Measurements from ENCODE around the gene AVEN. TPM values are rescaled to one million over a fixed set of nuclear protein-coding genes. Genes with fewer than 3 reads are reported as not detected.
"Not testable (repeated sequence)": the region's sequence is repeated elsewhere in the genome, so short reads cannot be mapped to it uniquely, and the experiment has no call there.

Gene AVEN
- total and polyA plus RNA-seq, 2 of the 8 experiments (the other 6 are each of a cell fraction or from before 2014, with no cell fraction given), result 5.5 to 17.0 TPM

DNA sequence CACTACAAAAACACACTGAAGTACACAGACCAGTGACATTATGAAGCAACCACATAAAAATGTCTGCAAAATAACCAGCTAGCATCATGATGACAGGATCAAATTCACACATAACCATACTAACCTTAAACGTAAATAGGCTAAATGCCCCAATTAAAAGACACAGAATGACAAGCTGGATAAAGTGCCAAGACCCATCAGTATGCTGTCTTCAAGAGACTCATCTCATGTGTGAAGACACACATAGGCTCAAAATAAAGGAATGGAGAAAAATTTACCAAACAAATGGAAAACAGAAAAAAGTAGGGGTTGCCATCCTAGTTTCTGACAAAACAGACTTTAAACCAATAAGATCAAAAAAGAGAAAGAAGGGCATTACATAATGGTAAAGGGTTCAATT lies 11.4 kb upstream of the AVEN start:
- H4K20me1 ChIP-seq (replicated peaks in 1 of 2; ENCODE audit: control insufficient read depth in 1 of 2, insufficient read depth in 2 of 2, low read length in 2 of 2); H2BK5ac ChIP-seq (ENCODE audit: low read depth, low read length); H3K27ac ChIP-seq (ENCODE audit: low read depth, low read length); H2AK5ac ChIP-seq (ENCODE audit: low read depth, low read length); H3K18ac ChIP-seq (ENCODE audit: extremely low read depth, low read length); FAIRE-seq; H4K8ac ChIP-seq (ENCODE audit: extremely low read depth, insufficient read depth, low read length); POLR2A ChIA-PET (ENCODE audit: partially characterized antibody); H3K36me3 ChIP-seq (ENCODE audit: control insufficient read depth in 2 of 4, insufficient read depth in 4 of 4, low read length in 3 of 4); H2AFZ ChIP-seq (ENCODE audit: low read length); H3K4me2 ChIP-seq (ENCODE audit: insufficient read depth in 1 of 2, low read depth in 2 of 2, low read length in 2 of 2); H3K14ac ChIP-seq (ENCODE audit: insufficient read length); H2BK20ac ChIP-seq (ENCODE audit: low read length); H3K9me3 ChIP-seq (ENCODE audit: insufficient read depth in 2 of 2, low read depth in 1 of 2, low read length in 1 of 2); H3K79me2 ChIP-seq (ENCODE audit: control insufficient read depth in 1 of 2, insufficient read depth in 2 of 2, low read length in 2 of 2); H4K91ac ChIP-seq (replicated peaks; ENCODE audit: insufficient read length, low read length); H3K23ac ChIP-seq (ENCODE audit: insufficient read length); H3K4ac ChIP-seq (replicated peaks; ENCODE audit: insufficient read length, low read depth, low read length); H3K4me1 ChIP-seq (replicated peaks in 1 of 4; ENCODE audit: control insufficient read depth in 3 of 4, insufficient read depth in 4 of 4, low read length in 3 of 4); H3K56ac ChIP-seq (replicated peaks; ENCODE audit: insufficient read length, low read depth, low read length); H2BK15ac ChIP-seq (ENCODE audit: low read length); H3K4me3 ChIP-seq (ENCODE audit: extremely low read depth in 1 of 4, insufficient read depth in 2 of 4, low read depth in 3 of 4, low read length in 4 of 4); H2BK12ac ChIP-seq (ENCODE audit: low read depth, low read length); H4K5ac ChIP-seq (ENCODE audit: insufficient read length, low read depth, low read length); H3K9ac ChIP-seq (replicated peaks in 1 of 4; ENCODE audit: extremely low read depth in 1 of 4, low read depth in 3 of 4, low read length in 3 of 4); H3K27me3 ChIP-seq (replicated peaks in 1 of 4; ENCODE audit: control insufficient read depth in 3 of 4, extremely low read depth in 1 of 4, insufficient read depth in 3 of 4, low read length in 3 of 4); H2BK120ac ChIP-seq (replicated peaks; ENCODE audit: low read depth, low read length); H3K23me2 ChIP-seq (ENCODE audit: low read depth, low read length); DNase-seq (ENCODE audit: low read depth in 1 of 2, low spot score in 2 of 2); H3K79me1 ChIP-seq (ENCODE audit: low read depth, low read length): not testable (repeated sequence)
- WGBS, 2 experiments (ENCODE audit: extremely low coverage in 1 of 2, insufficient coverage in 1 of 2, insufficient read length in 1 of 2, insufficient replicate concordance in 2 of 2, low coverage in 1 of 2, low lambda C conversion rate in 2 of 2, missing lambda C conversion rate in 1 of 2), result 83% methylated on average over 1 of the region's 1 CpG; no CpG with 5 or more reads in 1 of the 2 experiments
- CTCF ChIA-PET (ENCODE audit: partially characterized antibody), result interaction anchor here (0.6 kb wide), 1 partner anchor 537 kb away, joined by 4 read pairs; no protein-coding TSS in a partner anchor

Data from H1 (cell line).